Measurements from ENCODE around the gene YPEL5. TPM values are rescaled to one million over a fixed set of nuclear protein-coding genes. Genes with fewer than 3 reads are reported as not detected.

YPEL5 gene
- total and polyA plus RNA-seq, 10 of the 15 experiments (the other 5 are each of a cell fraction or from before 2014, with no cell fraction given): 18.8 to 47.3 (median 21.7) TPM

DNA sequence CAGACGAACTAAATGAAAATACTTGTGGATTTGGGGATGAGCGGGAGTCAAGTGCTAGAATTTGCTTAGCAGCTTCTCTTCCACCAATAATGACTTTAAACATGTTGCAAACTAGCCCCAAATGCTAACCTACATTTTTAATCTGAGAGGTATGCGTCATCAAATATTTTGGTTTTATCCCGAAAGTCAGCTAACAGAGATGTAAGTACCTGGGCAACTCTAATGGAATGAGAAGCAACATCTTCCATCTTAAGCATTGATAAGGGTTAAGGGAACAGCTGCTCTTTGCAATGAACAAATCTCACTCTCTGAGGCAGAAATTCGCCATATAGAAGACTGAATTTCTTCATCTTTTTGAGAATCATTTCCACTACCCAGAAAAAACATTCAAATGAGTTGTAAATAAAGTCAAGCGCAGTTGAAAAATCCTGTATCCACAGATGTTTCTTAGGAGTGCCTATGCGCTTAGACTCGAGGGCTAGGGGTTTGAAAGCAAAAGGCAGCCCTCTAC lies 926 bp upstream of the YPEL5 start (continued):
- TF ChIP-seq ATF7 (IDR thresholded peaks at IDR 0.05; ENCODE audit: low read depth): no peak
- TF ChIP-seq MAX (IDR thresholded peaks at IDR 0.05; ENCODE audit: low read depth, low read length): no peak
- TF ChIP-seq ZZZ3 (IDR thresholded peaks at IDR 0.05; ENCODE audit: control insufficient read depth, insufficient read length, low read depth): no peak
- 0 out of 2 replicates have a peak, but pooled peaks have one; percentile 68 for TF ChIP-seq PAX8 (IDR thresholded peaks at IDR 0.05)
- TF ChIP-seq CEBPB (IDR thresholded peaks at IDR 0.05; ENCODE audit: borderline replicate concordance in 1 of 2, low read depth in 2 of 2, low read length in 2 of 2): no peak
- TF ChIP-seq SMARCA5 (IDR thresholded peaks at IDR 0.05): 0 out of 2 replicates have a peak, but pooled peaks have one; percentile 47
- TF ChIP-seq CHD2 (IDR thresholded peaks at IDR 0.05; ENCODE audit: borderline replicate concordance, low read depth, low read length): no peak

GRCh38 chr2:30147196-30147714 lies 448 bp downstream of the YPEL5 start:
- in situ Hi-C loops (cut with MboI): no loop called here
- peaks cover 25% of the 10 kb centered on the region for H3K4me1 ChIP-seq (ENCODE audit: control insufficient read depth, insufficient read depth, low read length)
- H3K9me3 ChIP-seq (replicated peaks; ENCODE audit: control insufficient read depth, insufficient read depth, low read length): no peaks in the 10 kb centered on the region
- no peak overlapping the region for H3K4me2 ChIP-seq (ENCODE audit: control insufficient read depth, insufficient read depth)
- FAIRE-seq (no peak), ATAC-seq (peak; percentile 4; the same call in 2 of the 3 replicates), DNase-seq (ENCODE audit: low read depth, low spot score) (no peak)
- no peaks in the 10 kb centered on the region; the same call in 1 of the 2 replicates for H3K79me2 ChIP-seq (ENCODE audit: control insufficient read depth, insufficient read depth, low read length)
- no peaks in the 10 kb centered on the region for H4K20me1 ChIP-seq (ENCODE audit: control insufficient read depth, insufficient read depth)
- peak overlapping the region; percentile 86 for H2AFZ ChIP-seq (ENCODE audit: control insufficient read depth, low read depth, low read length)
- H3K27me3 ChIP-seq (replicated peaks in 1 of 2; ENCODE audit: control insufficient read depth in 2 of 2, insufficient read depth in 2 of 2, low read length in 1 of 2): no peaks in the 10 kb centered on the region
- peak overlapping the region; percentile 61 for H3K9ac ChIP-seq (ENCODE audit: control insufficient read depth, insufficient read depth, low read length)
- H3K4me3 ChIP-seq: peak overlapping the region; percentile 78
- ChIA-PET POLR2A (interaction anchor here (0.6 to 3.5 kb wide), 8 partner anchors 8 to 1108 kb away, joined by 3 to 20 read pairs (median 4); no protein-coding TSS in a partner anchor), CTCF (interaction anchor here (0.5 to 7.2 kb wide), 11 partner anchors 10 to 564 kb away, joined by 3 to 116 read pairs (median 13); partner anchors contain the start of gene LBH), RAD21 (ENCODE audit: unreplicated experiment) (interaction anchor here (0.7 to 7.3 kb wide), 17 partner anchors 8 to 565 kb away, joined by 3 to 97 read pairs (median 4); no protein-coding TSS in a partner anchor), SMC1A (ENCODE audit: uncharacterized antibody, unreplicated experiment) (interaction anchor here (0.9 to 6.1 kb wide), 9 partner anchors 8 to 565 kb away, joined by 3 to 85 read pairs (median 6); no protein-coding TSS in a partner anchor)
- no peaks in the 10 kb centered on the region for H3K36me3 ChIP-seq (ENCODE audit: control insufficient read depth in 2 of 2, insufficient read depth in 2 of 2, low read length in 1 of 2)
- H3K27ac ChIP-seq (ENCODE audit: control insufficient read depth, insufficient read depth): peak overlapping the region; percentile 83
- intact Hi-C loops (cut with micrococcal nuclease; ENCODE audit: unreplicated experiment): loop anchor here (5.0 kb wide), 1 partner anchor 190 kb away; no protein-coding TSS in a partner anchor
- BruUV-seq (replicated peaks): no TSS peak
- WGBS (ENCODE audit: insufficient coverage, insufficient replicate concordance, low lambda C conversion rate, missing lambda C conversion rate): 1% methylated on average over 59 of the region's 79 CpGs
- no peak for TF ChIP-seq PAX8 (IDR thresholded peaks at IDR 0.05)
- TF ChIP-seq POU2F2 (IDR thresholded peaks at IDR 0.05; ENCODE audit: borderline replicate concordance, low read depth, low read length): no peak
- TF ChIP-seq RBBP5 (conservative IDR thresholded peaks at IDR 0.05): no peak
- TF ChIP-seq ZNF622 (IDR thresholded peaks at IDR 0.05): no peak
- 0 out of 2 replicates have a peak, but pooled peaks have one; percentile 1 for TF ChIP-seq ZNF207 (IDR thresholded peaks at IDR 0.05; ENCODE audit: borderline replicate concordance)
- TF ChIP-seq REST (IDR thresholded peaks at IDR 0.05; ENCODE audit: low read depth, low read length): no peak
- TF ChIP-seq SPI1 (IDR thresholded peaks at IDR 0.05; ENCODE audit: borderline replicate concordance, insufficient read depth, low read depth, low read length): no peak
- no peak for TF ChIP-seq NFXL1 (IDR thresholded peaks at IDR 0.05; ENCODE audit: borderline replicate concordance)
- no peak for TF ChIP-seq YBX1 (IDR thresholded peaks at IDR 0.05)
- TF ChIP-seq SP1 (IDR thresholded peaks at IDR 0.05; ENCODE audit: low read depth, low read length): no peak
- TF ChIP-seq NBN (IDR thresholded peaks at IDR 0.05): no peak
- TF ChIP-seq BHLHE40 (IDR thresholded peaks at IDR 0.05; ENCODE audit: borderline replicate concordance in 1 of 2, low read depth in 2 of 2, low read length in 1 of 2): peak in 1 of 2 experiments; percentile 24; a peak in 1 of 4 replicates
- TF ChIP-seq SREBF2 (IDR thresholded peaks at IDR 0.05; ENCODE audit: low read length): no peak

Measured in GM12878 (cell line).